Endodermal cell (in vitro differentiated cells): ENCODE data around the gene TBC1D1. TPM values are rescaled to one million over a fixed set of nuclear protein-coding genes. Genes with fewer than 3 reads are reported as not detected.

Experiments
- DNase-seq: peaks from one replicate; pipeline ENCODE4 v3.0.0-alpha.2; 2017
- H3K27ac ChIP-seq: 2 replicates; pipeline ENCODE4 v1.5.1; 2013; ENCODE audit warnings: mild to moderate bottlenecking, low read depth, low read length, moderate library complexity
- H3K27me3 ChIP-seq: 2 replicates; pipeline ENCODE4 v1.6.1; 2013; ENCODE audit warnings: mild to moderate bottlenecking, low read length, moderate library complexity; ENCODE audit not compliant: insufficient read depth, control insufficient read depth, poor library complexity, severe bottlenecking
- H3K36me3 ChIP-seq: 2 replicates; pipeline ENCODE4 v1.7.0; 2013; ENCODE audit warnings: mild to moderate bottlenecking, low read length, moderate library complexity; ENCODE audit not compliant: control insufficient read depth, insufficient read depth
- H3K4me1 ChIP-seq: one replicate; pipeline ENCODE4 v1.7.0; 2013; ENCODE audit warnings: low read length; ENCODE audit not compliant: control insufficient read depth, insufficient read depth
- H3K4me3 ChIP-seq: 2 replicates; pipeline ENCODE4 v1.5.1; 2013; ENCODE audit warnings: mild to moderate bottlenecking, low read length, moderate library complexity
- H3K9ac ChIP-seq: 2 replicates; pipeline ENCODE4 v1.6.1; 2013; ENCODE audit warnings: mild to moderate bottlenecking, low read length, moderate library complexity; ENCODE audit not compliant: poor library complexity, severe bottlenecking; ENCODE audit errors: extremely low read depth
- H3K9me3 ChIP-seq: 2 replicates; pipeline ENCODE4 v1.6.1; 2013; ENCODE audit warnings: mild to moderate bottlenecking, low read length, moderate library complexity; ENCODE audit not compliant: control insufficient read depth
- H3K27ac Mint-ChIP-seq: 2 replicates; pipeline ENCODE4 v1.8.0; 2020; ENCODE audit warnings: mixed read lengths
- H3K27me3 Mint-ChIP-seq: 2 replicates; pipeline ENCODE4 v1.8.0; 2021; ENCODE audit warnings: mild to moderate bottlenecking, mixed read lengths; ENCODE audit not compliant: insufficient read depth
- H3K36me3 Mint-ChIP-seq: 2 replicates; pipeline ENCODE4 v1.8.0; 2020; ENCODE audit warnings: low read depth, mixed read lengths
- H3K4me1 Mint-ChIP-seq: 2 replicates; pipeline ENCODE4 v1.8.0; 2020; ENCODE audit warnings: mixed read lengths
- H3K4me3 Mint-ChIP-seq: 2 replicates; pipeline ENCODE4 v1.8.0; 2020; ENCODE audit warnings: mild to moderate bottlenecking, moderate library complexity, mixed read lengths
- H3K9me3 Mint-ChIP-seq: 2 replicates; pipeline ENCODE4 v1.8.0; 2020; ENCODE audit warnings: mild to moderate bottlenecking, mixed read lengths
- CTCF ChIP-seq: fragments of 200-600 bp; sonication (generic); conservative IDR thresholded peaks from 2 replicates; pipeline ENCODE4 v1.5.0; 2021; ENCODE audit warnings: antibody characterized with exemption, mild to moderate bottlenecking
- WGBS, 2 experiments: methylation state at CpG; one replicate each; pipeline versions ENCODE4 v1.1.5 to v1.1.7; 2013; ENCODE audit warnings: missing lambda C conversion rate in 2 of 2, mixed read lengths in 1 of 2; ENCODE audit not compliant: insufficient coverage in 1 of 2, insufficient read length in 1 of 2; 5-methylcytosine and 5-hydroxymethylcytosine counted together
- total RNA-seq, 2 donors: library from RNA; stranded (reverse); fragmentation: NEBNext Ultra II Directional in 1 of 2; extraction: Animal tissue kit (Norgen Biotek cat#: 25700) in 1 of 2; gene quantifications; 2 replicates in 1 of 2; 3 replicates in 1 of 2; pipeline ENCODE4 v1.2.1, GENCODE V29; 2021

The TBC1D1 gene
- total RNA-seq, 2 donors from 2014 or later, result 110 to 122 TPM

- DNase-seq, result no peak
- Mint-ChIP-seq H3K27ac (no peak overlapping the region), H3K27me3 (no peaks in the 10 kb centered on the region), H3K36me3 (peaks cover 34% of the 10 kb centered on the region), H3K9me3 (no peaks in the 10 kb centered on the region), H3K4me3 (no peak overlapping the region), H3K4me1 (peaks cover 26% of the 10 kb centered on the region)
- Histone ChIP-seq H3K27me3 (no peaks in the 10 kb centered on the region), H3K9ac (no peak overlapping the region), H3K27ac (no peak overlapping the region), H3K4me1 (peaks cover 4% of the 10 kb centered on the region), H3K9me3 (no peaks in the 10 kb centered on the region), H3K36me3 (peaks cover 20% of the 10 kb centered on the region), H3K4me3 (no peak overlapping the region)
- no peak for TF ChIP-seq CTCF
- WGBS, 2 experiments, result 46 to 85% methylated on average over 6 of the region's 6 CpGs
These were observed 219.0 kb downstream of the TBC1D1 start for GRCh38 chr4:38109896-38110295.

GRCh38 chr4:38111024-38111423, 220.1 kb downstream of the TBC1D1 start:
- Mint-ChIP-seq H3K27me3 (no peaks in the 10 kb centered on the region), H3K4me1 (peaks cover 27% of the 10 kb centered on the region), H3K4me3 (no peak overlapping the region), H3K27ac (no peak overlapping the region), H3K9me3 (no peaks in the 10 kb centered on the region), H3K36me3 (peaks cover 26% of the 10 kb centered on the region)
- WGBS, 2 experiments, result 95 to 100% methylated on average over 1 to 7 of the region's 7 CpGs
- Histone ChIP-seq H3K27me3 (no peaks in the 10 kb centered on the region), H3K27ac (no peak overlapping the region), H3K4me1 (peaks cover 4% of the 10 kb centered on the region), H3K36me3 (peaks cover 11% of the 10 kb centered on the region), H3K4me3 (no peak overlapping the region), H3K9me3 (no peaks in the 10 kb centered on the region), H3K9ac (no peak overlapping the region)
- DNase-seq, result no peak
- TF ChIP-seq CTCF, result no peak

GRCh38 chr4:38111717-38112116, 220.8 kb downstream of the TBC1D1 start:
- H3K36me3 Mint-ChIP-seq, result peaks cover 28% of the 10 kb centered on the region
- no peak for DNase-seq
- no peaks in the 10 kb centered on the region for H3K9me3 Mint-ChIP-seq
- TF ChIP-seq CTCF, result no peak
- no peak overlapping the region for H3K4me3 Mint-ChIP-seq
- Histone ChIP-seq H3K9me3 (no peaks in the 10 kb centered on the region), H3K4me3 (no peak overlapping the region), H3K27ac (no peak overlapping the region), H3K27me3 (no peaks in the 10 kb centered on the region), H3K36me3 (peaks cover 8% of the 10 kb centered on the region), H3K4me1 (peaks cover 4% of the 10 kb centered on the region), H3K9ac (no peak overlapping the region)
- H3K27me3 Mint-ChIP-seq, result no peaks in the 10 kb centered on the region
- peaks cover 27% of the 10 kb centered on the region for H3K4me1 Mint-ChIP-seq
- 87 to 98% methylated on average over 4 of the region's 4 CpGs for WGBS, 2 experiments
- H3K27ac Mint-ChIP-seq, result no peak overlapping the region
